Epithelial cell of proximal tubule (primary cell): ENCODE measurements around the gene OS9. TPM values are rescaled to one million over a fixed set of nuclear protein-coding genes. Genes with fewer than 3 reads are reported as not detected.
A peak's percentile ranks its signal among the peaks of the same experiment; 100 is the strongest.

ENCODE experiments used
- DNase-seq: peaks from one replicate; pipeline ENCODE4 v3.0.0-alpha.2; 2011; ENCODE audit warnings: low read depth
- H3K4me3 ChIP-seq: 2 replicates; pipeline ENCODE4 v1.5.1; 2011; ENCODE audit warnings: low read depth, mild to moderate bottlenecking, low read length
- total RNA-seq: library from RNA; depleted of rRNA; stranded (reverse); fragments of >200 nt; gene quantifications from 2 replicates; pipeline ENCODE4 v1.2.3, GENCODE V29; 2015
- TF ChIP-seq, protein P1 (sequence below): conservative IDR thresholded peaks from 2 replicates; pipeline ENCODE4 v1.5.1; 2012; ENCODE audit warnings: low read depth, mild to moderate bottlenecking, low read length

OS9 gene
- total RNA-seq, 1 donor from 2014 or later = 101 TPM

DNA sequence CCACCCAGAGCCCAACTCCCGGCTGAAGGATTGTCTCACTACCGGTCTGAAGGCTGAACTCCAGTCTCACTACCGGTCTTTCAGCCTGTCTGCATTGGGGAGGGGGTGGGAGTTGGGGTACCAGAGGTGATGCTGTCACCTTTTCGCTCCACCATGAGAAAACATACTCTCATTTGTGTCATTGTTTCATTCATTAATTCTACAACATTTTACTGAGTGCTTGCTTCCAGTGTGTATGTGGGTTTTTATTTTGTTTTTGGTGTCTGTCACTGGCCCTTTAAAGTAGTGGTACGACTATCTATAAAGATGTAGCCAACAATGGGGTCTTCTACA lies 58.7 kb downstream of the OS9 start:
- peak overlapping the region; percentile 50 for H3K4me3 ChIP-seq
- no peak for DNase-seq
- TF ChIP-seq, protein P1, sequence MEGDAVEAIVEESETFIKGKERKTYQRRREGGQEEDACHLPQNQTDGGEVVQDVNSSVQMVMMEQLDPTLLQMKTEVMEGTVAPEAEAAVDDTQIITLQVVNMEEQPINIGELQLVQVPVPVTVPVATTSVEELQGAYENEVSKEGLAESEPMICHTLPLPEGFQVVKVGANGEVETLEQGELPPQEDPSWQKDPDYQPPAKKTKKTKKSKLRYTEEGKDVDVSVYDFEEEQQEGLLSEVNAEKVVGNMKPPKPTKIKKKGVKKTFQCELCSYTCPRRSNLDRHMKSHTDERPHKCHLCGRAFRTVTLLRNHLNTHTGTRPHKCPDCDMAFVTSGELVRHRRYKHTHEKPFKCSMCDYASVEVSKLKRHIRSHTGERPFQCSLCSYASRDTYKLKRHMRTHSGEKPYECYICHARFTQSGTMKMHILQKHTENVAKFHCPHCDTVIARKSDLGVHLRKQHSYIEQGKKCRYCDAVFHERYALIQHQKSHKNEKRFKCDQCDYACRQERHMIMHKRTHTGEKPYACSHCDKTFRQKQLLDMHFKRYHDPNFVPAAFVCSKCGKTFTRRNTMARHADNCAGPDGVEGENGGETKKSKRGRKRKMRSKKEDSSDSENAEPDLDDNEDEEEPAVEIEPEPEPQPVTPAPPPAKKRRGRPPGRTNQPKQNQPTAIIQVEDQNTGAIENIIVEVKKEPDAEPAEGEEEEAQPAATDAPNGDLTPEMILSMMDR = no peak

DNA sequence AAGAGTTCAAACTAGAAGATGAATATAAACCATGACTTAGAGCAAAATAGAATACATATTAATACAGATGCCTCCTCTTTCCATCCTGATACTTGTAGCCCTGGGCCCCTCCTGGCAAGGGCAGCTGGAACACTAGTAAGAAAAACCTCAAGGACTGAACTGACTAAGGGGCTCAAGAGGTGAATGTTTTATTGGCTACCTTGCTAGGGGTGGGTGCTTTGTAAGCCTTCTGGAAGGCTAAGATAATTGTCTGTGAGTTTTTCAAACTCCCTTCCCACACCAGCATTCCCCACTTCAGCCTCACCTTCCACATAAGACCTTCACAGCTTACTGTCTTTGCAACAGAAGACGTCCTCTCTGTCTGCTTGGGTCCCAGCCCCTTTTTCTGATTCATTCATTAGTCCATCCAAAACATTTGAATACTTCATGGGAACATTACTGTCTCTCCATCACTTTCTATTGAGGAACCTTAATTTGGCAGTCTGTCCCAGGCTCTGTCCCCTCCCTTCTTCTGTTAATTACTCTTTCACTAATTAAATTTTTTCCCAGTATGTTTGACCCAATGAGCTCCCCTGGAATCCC lies 59.9 kb downstream of the OS9 start:
- TF ChIP-seq, protein P1 = no peak
- no peak overlapping the region for H3K4me3 ChIP-seq
- DNase-seq = no peak

DNA sequence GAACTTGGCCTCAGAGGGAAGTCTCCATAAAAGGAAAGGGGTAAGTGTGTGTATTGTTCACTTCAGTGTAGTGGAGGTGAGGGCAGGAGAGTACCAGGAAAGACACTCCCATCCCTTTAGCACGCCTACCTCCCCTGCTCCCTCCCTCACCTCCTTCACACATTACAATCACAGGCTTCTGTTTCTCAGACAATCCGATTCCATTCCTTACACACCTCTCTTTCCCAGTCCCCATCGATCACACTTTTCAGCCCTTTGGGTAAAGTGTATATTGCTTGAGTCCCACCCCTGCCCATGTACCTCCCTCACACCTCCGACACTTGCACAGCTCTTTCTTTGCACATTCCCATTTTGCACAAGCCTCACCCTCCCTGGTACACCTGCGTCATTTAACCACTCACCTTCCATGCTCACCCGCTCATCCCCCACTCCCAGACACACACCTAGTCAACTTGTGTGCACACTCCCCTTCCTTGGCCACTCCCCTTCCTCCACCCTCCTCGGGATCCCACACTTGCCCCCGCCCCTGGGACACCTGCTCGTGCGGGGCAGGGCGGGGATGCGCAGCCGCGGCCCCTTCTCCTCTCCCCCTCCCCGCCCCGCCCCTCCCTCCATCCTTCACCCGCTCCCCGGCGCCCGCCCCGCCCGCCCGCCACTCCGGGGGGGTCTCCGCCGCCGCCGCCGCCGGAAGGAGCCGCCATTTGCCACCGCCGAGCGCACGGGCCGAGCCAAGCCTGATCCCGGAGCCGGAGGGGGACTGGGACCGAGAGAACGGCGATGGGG lies 60.7 kb downstream of the OS9 start, which contains the start of gene MARCHF9:
Gene MARCHF9 (plus strand): TSS at position 693 of the 783 bp plus-strand sequence. CDS start 426 bp downstream, outside the sequence.
- H3K4me3 ChIP-seq = peak within 1 kb of the TSS; percentile 73
- DNase-seq = no peak
- TF ChIP-seq, protein P1 = no peak

DNA sequence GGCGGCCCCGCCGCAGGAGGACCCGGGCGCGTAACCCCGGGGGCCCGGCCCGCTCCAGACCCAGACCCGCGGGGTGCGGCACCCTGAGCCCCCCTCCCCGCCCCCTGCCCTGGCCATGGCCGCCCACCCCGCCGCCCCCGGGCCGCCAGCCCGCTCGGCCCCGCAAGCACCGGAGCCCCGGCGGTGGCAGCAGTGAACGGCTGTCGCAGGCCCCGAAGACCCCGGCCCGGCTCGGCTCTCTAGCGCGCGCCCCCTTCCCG lies 61.2 kb downstream of the OS9 start:
- TF ChIP-seq, protein P1 = no peak
- peak overlapping the region; percentile 73 for H3K4me3 ChIP-seq
- no peak for DNase-seq

DNA sequence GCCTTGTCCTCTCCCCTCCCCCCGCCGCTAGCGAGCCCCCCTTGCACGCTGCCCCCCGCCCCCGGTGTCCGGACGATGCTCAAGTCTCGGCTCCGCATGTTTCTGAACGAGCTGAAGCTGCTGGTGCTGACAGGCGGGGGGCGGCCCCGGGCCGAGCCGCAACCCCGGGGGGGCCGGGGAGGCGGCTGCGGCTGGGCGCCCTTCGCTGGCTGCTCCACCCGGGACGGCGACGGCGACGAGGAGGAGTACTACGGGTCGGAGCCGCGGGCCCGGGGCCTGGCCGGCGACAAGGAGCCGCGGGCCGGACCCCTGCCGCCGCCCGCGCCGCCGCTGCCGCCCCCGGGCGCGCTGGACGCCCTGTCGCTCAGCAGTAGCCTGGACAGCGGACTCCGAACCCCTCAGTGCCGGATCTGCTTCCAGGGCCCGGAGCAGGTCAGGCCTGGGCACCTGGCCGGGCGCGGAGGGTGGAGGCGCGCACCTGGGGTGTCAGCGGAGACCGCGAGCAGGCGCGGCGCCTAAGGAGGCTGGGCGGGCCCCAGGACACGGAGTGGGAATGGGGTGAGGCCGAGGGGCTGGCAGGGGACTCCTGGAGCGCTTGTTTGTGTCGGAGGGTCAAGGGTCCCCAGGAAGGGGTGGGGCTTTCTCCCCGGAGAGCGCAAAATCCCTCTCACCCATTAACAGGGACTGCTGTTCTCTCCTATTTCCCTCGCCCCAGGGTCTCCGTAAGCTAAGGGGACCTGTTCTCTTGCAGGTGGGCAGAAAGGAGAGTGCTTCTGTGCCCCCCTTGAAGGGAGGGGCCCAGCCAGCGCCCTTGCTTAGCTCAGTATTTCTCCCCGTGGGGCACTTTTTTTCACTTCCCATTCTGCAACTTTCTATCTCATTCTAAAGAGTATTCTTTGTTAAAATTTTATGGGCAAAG lies 61.8 kb downstream of the OS9 start:
- no peak for DNase-seq
- H3K4me3 ChIP-seq = peak overlapping the region; percentile 73
- TF ChIP-seq, protein P1 = no peak

DNA sequence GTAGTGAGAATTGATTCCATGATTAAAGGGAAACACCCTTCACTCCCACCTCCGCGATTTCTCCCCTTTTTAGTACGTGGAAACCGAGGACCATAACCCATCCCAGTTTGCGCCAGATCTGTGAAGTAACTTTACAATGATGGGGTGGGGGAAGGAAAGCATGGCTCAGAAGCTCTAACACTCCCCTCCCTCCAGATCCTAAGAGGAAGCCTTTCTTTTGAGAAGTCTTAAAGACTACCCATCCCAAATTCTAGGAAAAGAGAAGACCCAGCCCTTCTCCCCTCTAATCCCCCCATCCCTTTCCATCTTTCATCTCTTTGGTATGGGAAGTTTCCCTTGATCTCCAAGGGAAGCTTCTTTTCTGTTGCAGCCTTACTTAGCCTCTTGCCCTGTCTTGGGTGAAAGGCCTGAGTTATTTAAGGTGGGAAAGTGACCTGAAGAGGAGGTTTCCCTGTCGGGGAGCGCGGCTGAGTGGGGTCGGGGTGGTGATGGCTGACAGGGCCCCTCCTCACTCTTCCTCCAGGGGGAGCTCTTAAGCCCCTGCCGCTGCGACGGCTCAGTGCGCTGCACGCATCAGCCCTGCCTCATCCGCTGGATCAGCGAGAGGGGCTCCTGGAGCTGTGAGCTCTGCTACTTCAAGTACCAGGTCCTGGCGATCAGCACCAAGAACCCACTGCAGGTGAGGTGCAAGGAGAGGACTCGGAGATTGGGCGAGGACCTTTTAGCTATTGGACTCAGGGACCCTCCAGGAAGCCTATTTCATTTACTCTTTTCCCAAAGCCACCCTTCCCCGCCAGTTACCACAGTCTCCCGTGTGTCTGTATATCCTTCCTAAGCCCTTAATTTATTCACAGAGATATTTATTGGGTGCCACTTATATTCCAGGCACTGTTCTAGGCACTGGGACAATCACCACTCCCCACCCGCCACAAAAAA lies 62.7 kb downstream of the OS9 start:
- peak overlapping the region; percentile 73 for H3K4me3 ChIP-seq
- DNase-seq = no peak

More for the DNA sequence above, 62.7 kb downstream of the OS9 start:
- TF ChIP-seq, protein P1 = peak; percentile 75
